ENCODE data around the gene DNAH5.

The DNAH5 gene

GRCh38 chr5:13731121-13731628 lies 213.3 kb downstream of the DNAH5 start:
- DNase-seq (ENCODE audit: low spot score): no peak

GRCh38 chr5:13708906-13709305 lies 235.6 kb downstream of the DNAH5 start:
- DNase-seq (ENCODE audit: low spot score): no peak

- no peak for DNase-seq (ENCODE audit: low spot score)
Observed at GRCh38 chr5:13708432-13708831, 236.1 kb downstream of the DNAH5 start.

- no peak for DNase-seq (ENCODE audit: low spot score)
Observed at GRCh38 chr5:13704396-13704795, 240.1 kb downstream of the DNAH5 start.

- DNase-seq (ENCODE audit: low spot score): no peak
Observed at GRCh38 chr5:13700626-13701025, 243.9 kb downstream of the DNAH5 start.

GRCh38 chr5:13698885-13699284 lies 245.6 kb downstream of the DNAH5 start:
- DNase-seq (ENCODE audit: low spot score): no peak

- no peak for DNase-seq (ENCODE audit: low spot score)
Observed at GRCh38 chr5:13695076-13695712, 249.3 kb downstream of the DNAH5 start.

- DNase-seq (ENCODE audit: low spot score): no peak
Observed at GRCh38 chr5:13692172-13692571, 252.3 kb downstream of the DNAH5 start.

GRCh38 chr5:13676531-13676930 lies 268.0 kb downstream of the DNAH5 start:
- no peak for DNase-seq (ENCODE audit: low spot score)

GRCh38 chr5:13674391-13674790 lies 270.1 kb downstream of the DNAH5 start:
- no peak for DNase-seq (ENCODE audit: low spot score)

- DNase-seq (ENCODE audit: low spot score): no peak
Observed at GRCh38 chr5:13673511-13673910, 271.0 kb downstream of the DNAH5 start.

GRCh38 chr5:13664377-13664776 lies 280.1 kb downstream of the DNAH5 start:
- no peak for DNase-seq (ENCODE audit: low spot score)

- DNase-seq (ENCODE audit: low spot score): no peak
Observed at GRCh38 chr5:13662626-13663025, 281.9 kb downstream of the DNAH5 start.

- DNase-seq (ENCODE audit: low spot score): no peak
Observed at GRCh38 chr5:13661272-13661671, 283.2 kb downstream of the DNAH5 start.

GRCh38 chr5:13660072-13660471 lies 284.4 kb downstream of the DNAH5 start:
- DNase-seq (ENCODE audit: low spot score): no peak

GRCh38 chr5:13659391-13659790 lies 285.1 kb downstream of the DNAH5 start:
- no peak for DNase-seq (ENCODE audit: low spot score)

- DNase-seq (ENCODE audit: low spot score): no peak
Observed at GRCh38 chr5:13658761-13659160, 285.7 kb downstream of the DNAH5 start.

GRCh38 chr5:13658152-13658551 lies 286.3 kb downstream of the DNAH5 start:
- no peak for DNase-seq (ENCODE audit: low spot score)

GRCh38 chr5:13653709-13654108 lies 290.8 kb downstream of the DNAH5 start:
- DNase-seq (ENCODE audit: low spot score): no peak

- no peak for DNase-seq (ENCODE audit: low spot score)
Observed at GRCh38 chr5:13649656-13650055, 294.8 kb downstream of the DNAH5 start.

- no peak for DNase-seq (ENCODE audit: low spot score)
Observed at GRCh38 chr5:13648822-13649221, 295.7 kb downstream of the DNAH5 start.

- DNase-seq (ENCODE audit: low spot score): no peak
Observed at GRCh38 chr5:13643734-13644133, 300.8 kb downstream of the DNAH5 start.

GRCh38 chr5:13643196-13643595 lies 301.3 kb downstream of the DNAH5 start:
- no peak for DNase-seq (ENCODE audit: low spot score)

Data from germinal center (tissue), 1 donor.